MM.1S (cell line): ENCODE data around the gene CEP72.

Experiments
- CTCF ChIP-seq: fragments of 300-600 bp; sonication (generic); IDR thresholded peaks from 2 replicates; pipeline ENCODE4 v1.5.1; 2016; ENCODE audit warnings: antibody characterized with exemption, low read length, mixed read lengths
- EZH2 ChIP-seq: fragments of 300-600 bp; sonication (generic); optimal IDR thresholded peaks from 2 replicates; pipeline ENCODE3; 2017; ENCODE audit warnings: low read depth, mild to moderate bottlenecking, antibody characterized with exemption, low read length, mixed read lengths

GRCh38 chr5:665956-666711, 54.0 kb downstream of the CEP72 start:
- no peak for TF ChIP-seq CTCF
- TF ChIP-seq EZH2, result no peak
